ENCODE data around the gene ACTA2.

GRCh38 chr10:88915781-88916180 lies 36.8 kb downstream of the ACTA2 start:
- no peak for TF ChIP-seq SNAI2 (CRISPR knock-in tag; IDR thresholded peaks at IDR 0.05)
- TF ChIP-seq BACH2 (CRISPR knock-in tag; IDR thresholded peaks at IDR 0.05; ENCODE audit: borderline replicate concordance) = no peak
- no peak for TF ChIP-seq PATZ1 (CRISPR knock-in tag; IDR thresholded peaks at IDR 0.05; ENCODE audit: borderline replicate concordance)

Measured in SK-N-SH treated with all-trans-retinoic acid at 6 μM for 48 hours (cell line).